Neural crest cell (in vitro differentiated cells): Measurements from ENCODE around the gene PCBP3. TPM values are rescaled to one million over a fixed set of nuclear protein-coding genes. Genes with fewer than 3 reads are reported as not detected.

Experiments used
- DNase-seq: peaks from one replicate; pipeline ENCODE4 v3.0.0; 2021; ENCODE audit warnings: low read depth, mixed read lengths, low spot score
- H3K27ac Mint-ChIP-seq: one replicate; pipeline ENCODE4 v1.8.0; 2021; ENCODE audit warnings: mild to moderate bottlenecking, mixed read lengths; ENCODE audit not compliant: unreplicated experiment
- H3K27me3 Mint-ChIP-seq: 2 replicates; pipeline ENCODE4 v1.8.0; 2021; ENCODE audit warnings: low read depth, mild to moderate bottlenecking, mixed read lengths
- H3K36me3 Mint-ChIP-seq: 2 replicates; pipeline ENCODE4 v1.8.0; 2021; ENCODE audit warnings: low read depth, mild to moderate bottlenecking, mixed read lengths
- H3K4me1 Mint-ChIP-seq: 2 replicates; pipeline ENCODE4 v1.8.0; 2021; ENCODE audit warnings: mixed read lengths
- H3K4me3 Mint-ChIP-seq: one replicate; pipeline ENCODE4 v1.8.0; 2021; ENCODE audit warnings: mild to moderate bottlenecking, mixed read lengths
- H3K9me3 Mint-ChIP-seq: 2 replicates; pipeline ENCODE4 v1.8.0; 2021; ENCODE audit warnings: mixed read lengths
- CTCF ChIP-seq: fragments of 200-600 bp; sonication (generic); conservative IDR thresholded peaks from 2 replicates; pipeline ENCODE4 v1.5.0; 2021; ENCODE audit warnings: antibody characterized with exemption, mild to moderate bottlenecking
- total RNA-seq: library from RNA; stranded (reverse); gene quantifications from 2 replicates; pipeline ENCODE4 v1.2.1, GENCODE V29; 2021

The PCBP3 gene
- total RNA-seq, 1 donor from 2014 or later = 5.1 TPM

- no peaks in the 10 kb centered on the region for H3K36me3 Mint-ChIP-seq
- no peaks in the 10 kb centered on the region for H3K9me3 Mint-ChIP-seq
- no peak for TF ChIP-seq CTCF
- no peaks in the 10 kb centered on the region for H3K4me1 Mint-ChIP-seq
- no peak overlapping the region for H3K4me3 Mint-ChIP-seq
- no peak overlapping the region for H3K27ac Mint-ChIP-seq
- H3K27me3 Mint-ChIP-seq = peaks cover 15% of the 10 kb centered on the region
- DNase-seq = no peak
Measured at GRCh38 chr21:45598109-45598508, 45.4 kb upstream of the PCBP3 start.

- Mint-ChIP-seq H3K9me3 (no peaks in the 10 kb centered on the region), H3K4me3 (no peak overlapping the region), H3K27me3 (peaks cover 12% of the 10 kb centered on the region), H3K36me3 (no peaks in the 10 kb centered on the region), H3K27ac (no peak overlapping the region), H3K4me1 (no peaks in the 10 kb centered on the region)
- no peak for DNase-seq
- TF ChIP-seq CTCF = no peak
Measured at GRCh38 chr21:45598666-45599065, 44.9 kb upstream of the PCBP3 start.

GRCh38 chr21:45599146-45599581 is 44.4 kb upstream of the PCBP3 start:
- DNase-seq = no peak
- H3K27me3 Mint-ChIP-seq = peaks cover 12% of the 10 kb centered on the region
- no peaks in the 10 kb centered on the region for H3K4me1 Mint-ChIP-seq
- H3K4me3 Mint-ChIP-seq = no peak overlapping the region
- H3K36me3 Mint-ChIP-seq = no peaks in the 10 kb centered on the region
- no peaks in the 10 kb centered on the region for H3K9me3 Mint-ChIP-seq
- no peak for TF ChIP-seq CTCF
- no peak overlapping the region for H3K27ac Mint-ChIP-seq

- no peaks in the 10 kb centered on the region for H3K9me3 Mint-ChIP-seq
- peaks cover 10% of the 10 kb centered on the region for H3K27me3 Mint-ChIP-seq
- no peaks in the 10 kb centered on the region for H3K4me1 Mint-ChIP-seq
- TF ChIP-seq CTCF = no peak
- no peak for DNase-seq
- no peak overlapping the region for H3K27ac Mint-ChIP-seq
- no peaks in the 10 kb centered on the region for H3K36me3 Mint-ChIP-seq
- no peak overlapping the region for H3K4me3 Mint-ChIP-seq
Measured at GRCh38 chr21:45600248-45600647, 43.3 kb upstream of the PCBP3 start.

GRCh38 chr21:45601551-45601950 is 42.0 kb upstream of the PCBP3 start:
- Mint-ChIP-seq H3K9me3 (no peaks in the 10 kb centered on the region), H3K4me3 (no peak overlapping the region), H3K27me3 (peaks cover 17% of the 10 kb centered on the region), H3K27ac (no peak overlapping the region), H3K4me1 (no peaks in the 10 kb centered on the region), H3K36me3 (no peaks in the 10 kb centered on the region)
- no peak for DNase-seq
- TF ChIP-seq CTCF = no peak

- TF ChIP-seq CTCF = no peak
- no peak overlapping the region for H3K4me3 Mint-ChIP-seq
- no peaks in the 10 kb centered on the region for H3K4me1 Mint-ChIP-seq
- DNase-seq = no peak
- peaks cover 15% of the 10 kb centered on the region for H3K27me3 Mint-ChIP-seq
- no peaks in the 10 kb centered on the region for H3K9me3 Mint-ChIP-seq
- H3K27ac Mint-ChIP-seq = no peak overlapping the region
- no peaks in the 10 kb centered on the region for H3K36me3 Mint-ChIP-seq
Measured at GRCh38 chr21:45602106-45602505, 41.4 kb upstream of the PCBP3 start.
